SK-N-SH treated with all-trans-retinoic acid at 6 μM for 48 hours (cell line): Measurements from ENCODE around the gene SMYD5.

Experiments
- ATAC-seq: fragments of 200-7000 bp; cut with Tn5 transposase; 3 replicates; pipeline ENCODE4 v1.9.1; 2020; ENCODE audit warnings: mild to moderate bottlenecking, moderate library complexity
- ARNTL ChIP-seq: fragments of 450-650 bp; formaldehyde crosslinking; IDR thresholded peaks from 2 replicates; pipeline ENCODE4 v1.5.0; 2020; ENCODE audit warnings: low read depth, mild to moderate bottlenecking, moderate library complexity, borderline replicate concordance
- CSDC2 ChIP-seq: fragments of 250-450 bp; sonication (Bioruptor Pico); IDR thresholded peaks from 2 replicates; pipeline ENCODE4 v1.5.0; 2020; ENCODE audit warnings: mild to moderate bottlenecking, moderate library complexity
- ESRRG ChIP-seq: fragments of 250-450 bp; sonication (Bioruptor Pico); IDR thresholded peaks from 2 replicates; pipeline ENCODE4 v1.6.1; 2021; ENCODE audit warnings: mild to moderate bottlenecking
- GLIS3 ChIP-seq: fragments of 250-450 bp; sonication (Bioruptor Pico); IDR thresholded peaks from 2 replicates; pipeline ENCODE4 v1.5.0; 2020; ENCODE audit warnings: mild to moderate bottlenecking, moderate library complexity
- ISL1 ChIP-seq: fragments of 250-450 bp; sonication (Bioruptor Pico); IDR thresholded peaks from 2 replicates; pipeline ENCODE4 v2.1.2; 2022; ENCODE audit warnings: mild to moderate bottlenecking, moderate library complexity
- OSR1 ChIP-seq: fragments of 250-450 bp; sonication (Bioruptor Pico); IDR thresholded peaks from 2 replicates; pipeline ENCODE4 v1.8.0; 2022; ENCODE audit warnings: moderate library complexity, mild to moderate bottlenecking, inconsistent platforms
- PPARA ChIP-seq: fragments of 250-450 bp; sonication (Bioruptor Pico); IDR thresholded peaks from 2 replicates; pipeline ENCODE4 v1.5.0; 2020; ENCODE audit warnings: mild to moderate bottlenecking, borderline replicate concordance
- RARB ChIP-seq: fragments of 250-450 bp; sonication (Bioruptor Pico); IDR thresholded peaks from 2 replicates; pipeline ENCODE4 v1.8.0; 2021; ENCODE audit warnings: mild to moderate bottlenecking, moderate library complexity
- SNAI2 ChIP-seq: fragments of 250-450 bp; sonication (Bioruptor Pico); IDR thresholded peaks from 2 replicates; pipeline ENCODE4 v1.5.0; 2020; ENCODE audit warnings: mild to moderate bottlenecking, moderate library complexity
- TCF4 ChIP-seq: fragments of 250-450 bp; sonication (Bioruptor Pico); IDR thresholded peaks from 2 replicates; pipeline ENCODE4 v1.8.0; 2021; ENCODE audit warnings: mild to moderate bottlenecking, moderate library complexity, borderline replicate concordance
- TOX ChIP-seq: fragments of 250-450 bp; sonication (Bioruptor Pico); IDR thresholded peaks from 2 replicates; pipeline ENCODE4 v1.8.0; 2021; ENCODE audit warnings: mild to moderate bottlenecking, moderate library complexity, borderline replicate concordance
- ZC3H10 ChIP-seq: fragments of 250-450 bp; sonication (Bioruptor Pico); IDR thresholded peaks from 2 replicates; pipeline ENCODE4 v1.5.1; 2021; ENCODE audit warnings: mild to moderate bottlenecking, moderate library complexity
- ZFP3 ChIP-seq: fragments of 250-450 bp; sonication (Bioruptor Pico); IDR thresholded peaks from 2 replicates; pipeline ENCODE4 v1.5.0; 2020; ENCODE audit warnings: mild to moderate bottlenecking, moderate library complexity
- ZFP30 ChIP-seq: fragments of 450-650 bp; formaldehyde crosslinking; IDR thresholded peaks from 2 replicates; pipeline ENCODE4 v1.5.0; 2022; ENCODE audit warnings: mild to moderate bottlenecking, moderate library complexity
- ZNF565 ChIP-seq: fragments of 450-650 bp; formaldehyde crosslinking; conservative IDR thresholded peaks from 2 replicates; pipeline ENCODE4 v1.5.0; 2020; ENCODE audit warnings: low read depth, mild to moderate bottlenecking, moderate library complexity
- ZNF70 ChIP-seq: fragments of 450-650 bp; formaldehyde crosslinking; IDR thresholded peaks from 2 replicates; pipeline ENCODE4 v1.5.0; 2020; ENCODE audit warnings: mild to moderate bottlenecking, moderate library complexity
- ZNF8 ChIP-seq: fragments of 450-650 bp; formaldehyde crosslinking; IDR thresholded peaks from 2 replicates; pipeline ENCODE4 v1.5.0; 2020; ENCODE audit warnings: mild to moderate bottlenecking, moderate library complexity
- TF ChIP-seq, protein P1 (sequence below): fragments of 250-450 bp; sonication (Bioruptor Pico); IDR thresholded peaks from 2 replicates; pipeline ENCODE4 v1.8.0; 2021; ENCODE audit warnings: low read depth, mild to moderate bottlenecking, moderate library complexity, borderline replicate concordance
- TF ChIP-seq, protein P2 (sequence below): fragments of 250-450 bp; sonication (Bioruptor Pico); IDR thresholded peaks from 2 replicates; pipeline ENCODE4 v1.5.0; 2020; ENCODE audit warnings: mild to moderate bottlenecking, moderate library complexity
- TF ChIP-seq, protein P3 (sequence below): fragments of 250-450 bp; sonication (Bioruptor Pico); IDR thresholded peaks from 2 replicates; pipeline ENCODE4 v1.5.1; 2021; ENCODE audit warnings: mild to moderate bottlenecking, moderate library complexity
- TF ChIP-seq, protein P4 (sequence below): fragments of 250-450 bp; sonication (Bioruptor Pico); IDR thresholded peaks from 2 replicates; pipeline ENCODE4 v1.5.1; 2020; ENCODE audit warnings: low read depth, mild to moderate bottlenecking, moderate library complexity

The SMYD5 gene

DNA sequence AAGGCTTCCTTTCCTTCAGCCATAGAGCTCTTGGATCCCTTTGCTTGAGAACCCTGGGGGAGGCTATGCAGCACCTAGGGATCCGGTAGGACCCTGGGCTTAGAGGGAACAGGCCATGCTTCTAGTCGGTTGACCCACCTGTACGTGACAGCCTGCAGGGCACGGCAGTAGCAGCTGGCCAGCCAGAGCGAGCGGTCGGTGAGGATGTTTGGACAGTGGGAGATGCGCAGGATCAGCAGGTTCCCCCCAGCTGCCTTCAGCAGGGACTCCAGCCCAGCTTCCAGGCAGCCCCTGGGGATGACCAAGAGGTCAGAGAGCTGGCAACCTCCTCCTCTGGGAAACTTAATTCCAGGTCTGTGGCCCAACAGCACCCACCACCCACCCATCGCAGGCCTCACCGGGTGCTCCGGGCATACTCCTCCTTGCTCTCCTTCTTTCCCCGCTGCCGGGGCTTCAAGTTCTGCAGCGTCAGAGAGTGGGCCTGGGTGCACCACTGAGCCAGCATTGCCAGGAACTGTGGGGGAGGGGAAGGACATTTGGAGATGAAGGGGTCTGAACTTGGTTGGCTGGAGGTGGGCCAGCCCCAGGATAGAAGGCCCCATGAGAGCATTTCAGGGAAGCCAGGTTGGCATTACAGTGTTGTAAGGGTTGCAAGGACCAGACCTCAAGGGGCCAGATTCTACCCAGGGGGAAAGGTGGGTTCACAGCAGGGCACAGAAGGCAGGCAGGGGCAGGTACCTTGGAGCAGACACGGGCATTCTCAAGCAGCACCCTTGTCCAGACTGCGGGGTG lies 49.7 kb downstream of the SMYD5 start:
- TF ChIP-seq CSDC2 (CRISPR knock-in tag) = no peak
- TF ChIP-seq RARB (CRISPR knock-in tag) = no peak
- TF ChIP-seq, protein P1, sequence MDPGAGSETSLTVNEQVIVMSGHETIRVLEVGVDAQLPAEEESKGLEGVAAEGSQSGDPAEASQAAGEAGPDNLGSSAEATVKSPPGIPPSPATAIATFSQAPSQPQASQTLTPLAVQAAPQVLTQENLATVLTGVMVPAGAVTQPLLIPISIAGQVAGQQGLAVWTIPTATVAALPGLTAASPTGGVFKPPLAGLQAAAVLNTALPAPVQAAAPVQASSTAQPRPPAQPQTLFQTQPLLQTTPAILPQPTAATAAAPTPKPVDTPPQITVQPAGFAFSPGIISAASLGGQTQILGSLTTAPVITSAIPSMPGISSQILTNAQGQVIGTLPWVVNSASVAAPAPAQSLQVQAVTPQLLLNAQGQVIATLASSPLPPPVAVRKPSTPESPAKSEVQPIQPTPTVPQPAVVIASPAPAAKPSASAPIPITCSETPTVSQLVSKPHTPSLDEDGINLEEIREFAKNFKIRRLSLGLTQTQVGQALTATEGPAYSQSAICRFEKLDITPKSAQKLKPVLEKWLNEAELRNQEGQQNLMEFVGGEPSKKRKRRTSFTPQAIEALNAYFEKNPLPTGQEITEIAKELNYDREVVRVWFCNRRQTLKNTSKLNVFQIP (CRISPR knock-in tag) = no peak
- no peak for TF ChIP-seq TOX (CRISPR knock-in tag)
- TF ChIP-seq ISL1 = no peak
- no peak for TF ChIP-seq PPARA (CRISPR knock-in tag)
- TF ChIP-seq, protein P2, sequence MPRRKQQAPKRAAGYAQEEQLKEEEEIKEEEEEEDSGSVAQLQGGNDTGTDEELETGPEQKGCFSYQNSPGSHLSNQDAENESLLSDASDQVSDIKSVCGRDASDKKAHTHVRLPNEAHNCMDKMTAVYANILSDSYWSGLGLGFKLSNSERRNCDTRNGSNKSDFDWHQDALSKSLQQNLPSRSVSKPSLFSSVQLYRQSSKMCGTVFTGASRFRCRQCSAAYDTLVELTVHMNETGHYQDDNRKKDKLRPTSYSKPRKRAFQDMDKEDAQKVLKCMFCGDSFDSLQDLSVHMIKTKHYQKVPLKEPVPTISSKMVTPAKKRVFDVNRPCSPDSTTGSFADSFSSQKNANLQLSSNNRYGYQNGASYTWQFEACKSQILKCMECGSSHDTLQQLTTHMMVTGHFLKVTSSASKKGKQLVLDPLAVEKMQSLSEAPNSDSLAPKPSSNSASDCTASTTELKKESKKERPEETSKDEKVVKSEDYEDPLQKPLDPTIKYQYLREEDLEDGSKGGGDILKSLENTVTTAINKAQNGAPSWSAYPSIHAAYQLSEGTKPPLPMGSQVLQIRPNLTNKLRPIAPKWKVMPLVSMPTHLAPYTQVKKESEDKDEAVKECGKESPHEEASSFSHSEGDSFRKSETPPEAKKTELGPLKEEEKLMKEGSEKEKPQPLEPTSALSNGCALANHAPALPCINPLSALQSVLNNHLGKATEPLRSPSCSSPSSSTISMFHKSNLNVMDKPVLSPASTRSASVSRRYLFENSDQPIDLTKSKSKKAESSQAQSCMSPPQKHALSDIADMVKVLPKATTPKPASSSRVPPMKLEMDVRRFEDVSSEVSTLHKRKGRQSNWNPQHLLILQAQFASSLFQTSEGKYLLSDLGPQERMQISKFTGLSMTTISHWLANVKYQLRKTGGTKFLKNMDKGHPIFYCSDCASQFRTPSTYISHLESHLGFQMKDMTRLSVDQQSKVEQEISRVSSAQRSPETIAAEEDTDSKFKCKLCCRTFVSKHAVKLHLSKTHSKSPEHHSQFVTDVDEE = no peak
- TF ChIP-seq ARNTL (CRISPR knock-in tag) = no peak
- TF ChIP-seq, protein P3, sequence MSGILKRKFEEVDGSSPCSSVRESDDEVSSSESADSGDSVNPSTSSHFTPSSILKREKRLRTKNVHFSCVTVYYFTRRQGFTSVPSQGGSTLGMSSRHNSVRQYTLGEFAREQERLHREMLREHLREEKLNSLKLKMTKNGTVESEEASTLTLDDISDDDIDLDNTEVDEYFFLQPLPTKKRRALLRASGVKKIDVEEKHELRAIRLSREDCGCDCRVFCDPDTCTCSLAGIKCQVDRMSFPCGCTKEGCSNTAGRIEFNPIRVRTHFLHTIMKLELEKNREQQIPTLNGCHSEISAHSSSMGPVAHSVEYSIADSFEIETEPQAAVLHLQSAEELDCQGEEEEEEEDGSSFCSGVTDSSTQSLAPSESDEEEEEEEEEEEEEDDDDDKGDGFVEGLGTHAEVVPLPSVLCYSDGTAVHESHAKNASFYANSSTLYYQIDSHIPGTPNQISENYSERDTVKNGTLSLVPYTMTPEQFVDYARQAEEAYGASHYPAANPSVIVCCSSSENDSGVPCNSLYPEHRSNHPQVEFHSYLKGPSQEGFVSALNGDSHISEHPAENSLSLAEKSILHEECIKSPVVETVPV (CRISPR knock-in tag) = no peak
- no peak for TF ChIP-seq SNAI2 (CRISPR knock-in tag)
- TF ChIP-seq ZFP30 (CRISPR knock-in tag) = no peak
- no peak for TF ChIP-seq OSR1
- TF ChIP-seq ESRRG = no peak
- TF ChIP-seq ZC3H10 (CRISPR knock-in tag) = no peak
- TF ChIP-seq ZNF8 (CRISPR knock-in tag) = no peak
- TF ChIP-seq TCF4 = no peak
- no peak for TF ChIP-seq GLIS3 (CRISPR knock-in tag)
- TF ChIP-seq ZFP3 (CRISPR knock-in tag) = no peak
- TF ChIP-seq ZNF565 (CRISPR knock-in tag) = no peak
- ATAC-seq = no peak

DNA sequence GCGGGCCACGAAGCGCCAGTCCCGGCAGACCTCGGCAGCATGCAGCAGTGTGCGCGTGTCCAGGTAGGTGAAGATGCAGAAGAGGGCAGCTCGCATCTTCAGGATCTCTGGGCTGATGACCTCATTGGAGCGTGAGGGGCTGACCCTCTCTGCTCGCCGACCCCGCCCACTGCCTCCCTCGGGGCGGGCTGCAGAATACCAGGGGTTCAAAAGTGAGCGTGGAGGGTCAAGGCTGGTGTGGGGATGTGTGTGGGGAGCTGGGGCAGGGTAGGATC lies 50.2 kb downstream of the SMYD5 start:
- no peak for ATAC-seq
- TF ChIP-seq ZNF8 (CRISPR knock-in tag) = no peak
- TF ChIP-seq TOX (CRISPR knock-in tag) = no peak
- TF ChIP-seq ZNF565 (CRISPR knock-in tag) = no peak
- TF ChIP-seq, protein P4, sequence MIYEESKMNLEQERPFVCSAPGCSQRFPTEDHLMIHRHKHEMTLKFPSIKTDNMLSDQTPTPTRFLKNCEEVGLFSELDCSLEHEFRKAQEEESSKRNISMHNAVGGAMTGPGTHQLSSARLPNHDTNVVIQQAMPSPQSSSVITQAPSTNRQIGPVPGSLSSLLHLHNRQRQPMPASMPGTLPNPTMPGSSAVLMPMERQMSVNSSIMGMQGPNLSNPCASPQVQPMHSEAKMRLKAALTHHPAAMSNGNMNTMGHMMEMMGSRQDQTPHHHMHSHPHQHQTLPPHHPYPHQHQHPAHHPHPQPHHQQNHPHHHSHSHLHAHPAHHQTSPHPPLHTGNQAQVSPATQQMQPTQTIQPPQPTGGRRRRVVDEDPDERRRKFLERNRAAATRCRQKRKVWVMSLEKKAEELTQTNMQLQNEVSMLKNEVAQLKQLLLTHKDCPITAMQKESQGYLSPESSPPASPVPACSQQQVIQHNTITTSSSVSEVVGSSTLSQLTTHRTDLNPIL (CRISPR knock-in tag) = no peak
- TF ChIP-seq SNAI2 (CRISPR knock-in tag) = no peak
- TF ChIP-seq, protein P2 = no peak
- TF ChIP-seq, protein P3 (CRISPR knock-in tag) = no peak
- TF ChIP-seq ZNF70 (CRISPR knock-in tag) = no peak
- no peak for TF ChIP-seq ZC3H10 (CRISPR knock-in tag)
- TF ChIP-seq GLIS3 (CRISPR knock-in tag) = no peak
- no peak for TF ChIP-seq PPARA (CRISPR knock-in tag)
- TF ChIP-seq ISL1 = no peak
